CD14-positive monocyte (primary cell): ENCODE measurements around the gene ATG7. TPM values are rescaled to one million over a fixed set of nuclear protein-coding genes. Genes with fewer than 3 reads are reported as not detected.

ENCODE experiments used
- DNase-seq, 3 donors: peaks; one replicate each; pipeline ENCODE4 v3.0.0-alpha.2; 2011 to 2022
- H2AFZ ChIP-seq: 2 replicates; pipeline ENCODE4 v1.6.0; 2012; ENCODE audit warnings: mild to moderate bottlenecking, low read depth, low read length, inconsistent platforms; ENCODE audit not compliant: insufficient read depth, poor library complexity, severe bottlenecking
- H3K27ac ChIP-seq, 2 donors: 1 replicate in 1 of 2; 2 replicates in 1 of 2; pipeline ENCODE4 v1.5.1; 2012 to 2013; ENCODE audit warnings: low read length in 2 of 2, control low read depth in 1 of 2, inconsistent platforms in 1 of 2, low read depth in 1 of 2, mild to moderate bottlenecking in 1 of 2
- H3K27me3 ChIP-seq, 2 donors: one replicate each; pipeline versions ENCODE4 v1.6.0 to v1.6.1; 2011 to 2013; ENCODE audit warnings: low read length in 2 of 2; ENCODE audit not compliant: control insufficient read depth in 2 of 2, insufficient read depth in 2 of 2
- H3K36me3 ChIP-seq, 2 donors: replicated peaks in 1 of 2; 1 replicate in 1 of 2; 2 replicates in 1 of 2; pipeline versions ENCODE4 v1.5.1 to v1.6.1; 2012 to 2013; ENCODE audit warnings: low read length in 2 of 2, control low read depth in 1 of 2, inconsistent platforms in 1 of 2, mild to moderate bottlenecking in 1 of 2; ENCODE audit not compliant: insufficient read depth in 2 of 2, control insufficient read depth in 1 of 2
- H3K4me1 ChIP-seq, 2 donors: 1 replicate in 1 of 2; 2 replicates in 1 of 2; pipeline versions ENCODE4 v1.5.1 to v1.6.1; 2012 to 2013; ENCODE audit warnings: low read length in 2 of 2, control low read depth in 1 of 2, inconsistent platforms in 1 of 2, mild to moderate bottlenecking in 1 of 2, moderate library complexity in 1 of 2; ENCODE audit not compliant: insufficient read depth in 2 of 2, control insufficient read depth in 1 of 2
- H3K4me2 ChIP-seq: replicated peaks from 2 replicates; pipeline ENCODE3; 2012; ENCODE audit warnings: low read length, moderate library complexity, mild to moderate bottlenecking; ENCODE audit not compliant: poor library complexity, severe bottlenecking; ENCODE audit errors: extremely low read depth
- H3K4me3 ChIP-seq, 3 experiments: fragments of 200-600 bp in 1 of 3; sonication (generic) in 1 of 3; replicated peaks in 1 of 3; 1 replicate in 2 of 3; 2 replicates in 1 of 3; pipeline ENCODE4 v1.5.1; 2011 to 2013; ENCODE audit warnings: low read length in 3 of 3, mild to moderate bottlenecking in 3 of 3, control low read depth in 2 of 3, low read depth in 2 of 3, inconsistent platforms in 1 of 3, moderate library complexity in 1 of 3
- H3K79me2 ChIP-seq: 2 replicates; pipeline ENCODE4 v1.6.0; 2012; ENCODE audit warnings: mild to moderate bottlenecking, control low read depth, inconsistent platforms, low read length, moderate library complexity; ENCODE audit not compliant: insufficient read depth
- H3K9ac ChIP-seq: 2 replicates; pipeline ENCODE4 v1.6.0; 2017; ENCODE audit warnings: low read length, mild to moderate bottlenecking; ENCODE audit not compliant: insufficient read depth, poor library complexity, severe bottlenecking
- H3K9me3 ChIP-seq, 2 donors: replicated peaks in 1 of 2; 1 replicate in 1 of 2; 2 replicates in 1 of 2; pipeline versions ENCODE4 v1.5.1 to v1.6.1; 2012 to 2013; ENCODE audit warnings: low read length in 2 of 2, control low read depth in 1 of 2; ENCODE audit not compliant: control insufficient read depth in 1 of 2, insufficient read depth in 1 of 2
- H4K20me1 ChIP-seq: 2 replicates; pipeline ENCODE4 v1.6.0; 2012; ENCODE audit warnings: mild to moderate bottlenecking, low read length, control low read depth, moderate library complexity; ENCODE audit not compliant: insufficient read depth
- H3K27ac Mint-ChIP-seq, 7 donors: one replicate each; pipeline ENCODE4 v1.8.0; 2020; ENCODE audit warnings: mild to moderate bottlenecking in 7 of 7, mixed read lengths in 7 of 7, moderate library complexity in 6 of 7, inconsistent platforms in 2 of 7
- H3K27me3 Mint-ChIP-seq, 3 donors: one replicate each; pipeline ENCODE4 v1.8.0; 2021 to 2022; ENCODE audit warnings: low read depth in 3 of 3, mild to moderate bottlenecking in 3 of 3, mixed read lengths in 3 of 3, moderate library complexity in 3 of 3, inconsistent platforms in 1 of 3
- H3K36me3 Mint-ChIP-seq, 2 donors: one replicate each; pipeline ENCODE4 v1.8.0; 2020; ENCODE audit warnings: mixed read lengths in 2 of 2, inconsistent platforms in 1 of 2, mild to moderate bottlenecking in 1 of 2
- H3K4me1 Mint-ChIP-seq: one replicate; pipeline ENCODE4 v1.8.0; 2020; ENCODE audit warnings: mild to moderate bottlenecking, mixed read lengths
- H3K4me3 Mint-ChIP-seq, 2 donors: one replicate each; pipeline ENCODE4 v1.8.0; 2020; ENCODE audit warnings: mild to moderate bottlenecking in 2 of 2, mixed read lengths in 2 of 2, moderate library complexity in 1 of 2
- H3K9me3 Mint-ChIP-seq, 7 donors: one replicate each; pipeline ENCODE4 v1.8.0; 2020 to 2022; ENCODE audit warnings: mixed read lengths in 7 of 7, mild to moderate bottlenecking in 6 of 7, moderate library complexity in 6 of 7, inconsistent platforms in 2 of 7
- CTCF ChIP-seq: fragments of 200-600 bp; IDR thresholded peaks from one replicate; pipeline ENCODE4 v1.8.0; 2022; ENCODE audit warnings: antibody characterized with exemption, mild to moderate bottlenecking
- WGBS: methylation state at CpG from one replicate; pipeline ENCODE4 v1.1.5; 2013; ENCODE audit warnings: missing lambda C conversion rate; ENCODE audit not compliant: insufficient coverage; 5-methylcytosine and 5-hydroxymethylcytosine counted together
- intact Hi-C, 2 donors: fragments of 100-400 bp; cut with micrococcal nuclease; formaldehyde crosslinking; loops; one replicate each; pipeline versions ENCODE4 v1.15.0 to v1.15.1; 2023
- polyA plus RNA-seq, 3 donors: library from polyadenylated mRNA; depleted of rRNA in 1 of 3; unstranded in 2 of 3; stranded (reverse) in 1 of 3; fragments of 300-500 nt in 2 of 3; fragments of >200 nt in 1 of 3; fragmentation: Illumina TruSeq in 2 of 3; gene quantifications; 1 replicate in 2 of 3; 2 replicates in 1 of 3; pipeline ENCODE4 v1.2.3, GENCODE V29; 2012 to 2021

The ATG7 gene
- polyA plus RNA-seq, 3 donors: 57.4 to 101 (median 89.7) TPM

- Histone ChIP-seq H3K4me1 (no peaks in the 10 kb centered on the region), H3K79me2 (no peaks in the 10 kb centered on the region), H4K20me1 (no peaks in the 10 kb centered on the region), H3K9me3 (peaks cover 0 to 7% of the 10 kb centered on the region in 2 donors), H3K27me3 (no peaks in the 10 kb centered on the region), H2AFZ (no peak overlapping the region), H3K27ac (no peak overlapping the region), H3K9ac (no peak overlapping the region), H3K4me2 (no peak overlapping the region), H3K36me3 (no peaks in the 10 kb centered on the region), H3K4me3 (no peak overlapping the region)
- peaks cover 1 to 11% (median 3%) of the 10 kb centered on the region in 3 donors for H3K27me3 Mint-ChIP-seq
- WGBS: no CpG with 5 or more reads among the region's 1 CpG
- no peak for TF ChIP-seq CTCF
- no peaks in the 10 kb centered on the region for H3K4me1 Mint-ChIP-seq
- H3K4me3 Mint-ChIP-seq: no peak overlapping the region
- intact Hi-C loops: no loop called here
- H3K9me3 Mint-ChIP-seq: peaks cover 3 to 13% (median 5%) of the 10 kb centered on the region in 7 donors
- H3K36me3 Mint-ChIP-seq: no peaks in the 10 kb centered on the region
- no peak for DNase-seq
- no peak overlapping the region for H3K27ac Mint-ChIP-seq
Measured at GRCh38 chr3:11238880-11239279, 33.3 kb upstream of the ATG7 start.

- H3K9me3 Mint-ChIP-seq: peaks cover 3 to 13% (median 5%) of the 10 kb centered on the region in 7 donors
- WGBS: no CpG with 5 or more reads among the region's 1 CpG
- TF ChIP-seq CTCF: no peak
- Histone ChIP-seq H3K27ac (no peak overlapping the region), H3K4me3 (no peak overlapping the region), H3K9me3 (peaks cover 0 to 7% of the 10 kb centered on the region in 2 donors), H3K9ac (no peak overlapping the region), H3K79me2 (no peaks in the 10 kb centered on the region), H3K4me1 (no peaks in the 10 kb centered on the region), H3K4me2 (no peak overlapping the region), H3K36me3 (no peaks in the 10 kb centered on the region), H4K20me1 (no peaks in the 10 kb centered on the region), H2AFZ (no peak overlapping the region), H3K27me3 (no peaks in the 10 kb centered on the region)
- H3K27ac Mint-ChIP-seq: no peak overlapping the region
- H3K36me3 Mint-ChIP-seq: no peaks in the 10 kb centered on the region
- no peaks in the 10 kb centered on the region for H3K4me1 Mint-ChIP-seq
- DNase-seq: no peak
- intact Hi-C loops: no loop called here
- H3K4me3 Mint-ChIP-seq: no peak overlapping the region
- peaks cover 1 to 11% (median 3%) of the 10 kb centered on the region in 3 donors for H3K27me3 Mint-ChIP-seq
Measured at GRCh38 chr3:11239796-11240195, 32.4 kb upstream of the ATG7 start.
